Right kidney (tissue), 1 donor: ENCODE results near the gene GNAO1.

ENCODE experiments used
- DNase-seq: peaks from one replicate; pipeline ENCODE4 v3.0.0-alpha.2; 2016

Gene GNAO1

DNA sequence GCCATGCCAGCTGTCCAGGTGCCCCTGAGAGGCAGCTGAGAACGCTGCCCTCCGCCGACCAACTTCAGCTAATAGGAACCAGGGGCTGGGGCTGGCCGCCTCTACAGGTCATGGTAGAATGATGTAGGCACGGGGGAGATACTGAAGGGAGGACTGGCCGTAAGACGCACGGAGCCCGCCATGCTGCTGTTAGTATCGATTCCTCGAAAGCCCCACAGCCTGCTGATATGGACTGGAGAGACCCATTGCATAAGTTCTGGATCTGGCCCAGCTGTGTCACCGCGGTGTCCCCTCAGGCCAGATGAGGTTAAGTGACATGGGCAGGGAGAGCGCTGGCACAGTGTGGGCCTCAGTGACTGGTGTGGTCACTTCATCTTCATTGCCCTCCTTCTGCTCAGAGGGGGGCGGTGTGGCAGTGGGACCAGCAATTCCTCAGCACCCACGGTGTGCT is 158.4 kb downstream of the GNAO1 start:
- no peak for DNase-seq

DNA sequence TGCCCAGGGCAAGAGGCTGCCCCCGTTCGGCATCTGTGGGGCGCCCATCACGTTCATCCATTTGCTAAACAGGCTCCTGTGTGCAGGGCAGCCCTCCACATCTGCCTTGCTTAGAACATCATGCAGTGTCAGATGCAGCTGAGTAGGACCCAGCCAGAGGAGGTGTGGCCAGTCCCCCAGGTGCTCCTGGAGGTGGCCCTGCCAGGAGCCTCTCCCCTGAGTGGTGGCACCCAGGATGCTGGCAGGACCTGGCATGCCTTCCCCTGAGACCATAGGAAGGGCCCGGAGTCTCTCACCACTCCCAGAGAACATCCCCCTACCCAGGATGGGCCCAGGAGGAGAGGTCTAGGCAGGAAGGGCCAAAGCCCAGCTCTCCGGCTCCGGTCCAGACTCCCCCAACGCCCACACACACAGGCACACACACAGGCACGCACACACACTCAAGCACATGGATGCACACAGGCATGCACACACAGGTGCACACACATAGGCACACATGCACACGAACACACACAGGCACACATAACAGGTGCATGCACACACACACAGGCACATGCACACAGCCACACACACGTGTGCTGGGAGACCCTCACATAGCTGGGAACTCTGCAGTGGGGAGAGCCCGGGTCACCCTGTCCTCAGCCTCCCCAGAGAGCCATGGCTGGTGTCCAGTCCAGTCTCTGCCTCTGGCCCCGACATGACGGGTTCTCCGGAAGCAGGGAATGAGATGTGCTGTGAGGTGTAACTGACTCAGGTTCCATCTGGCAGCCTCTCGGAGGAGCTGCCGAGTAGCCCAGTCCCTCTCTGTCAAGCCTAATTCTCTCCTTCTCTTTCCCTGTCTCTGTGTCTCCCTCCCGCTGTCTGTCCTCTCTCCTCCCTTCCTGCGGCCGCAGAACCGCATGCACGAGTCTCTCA is 159.5 kb downstream of the GNAO1 start:
- DNase-seq, result no peak

DNA sequence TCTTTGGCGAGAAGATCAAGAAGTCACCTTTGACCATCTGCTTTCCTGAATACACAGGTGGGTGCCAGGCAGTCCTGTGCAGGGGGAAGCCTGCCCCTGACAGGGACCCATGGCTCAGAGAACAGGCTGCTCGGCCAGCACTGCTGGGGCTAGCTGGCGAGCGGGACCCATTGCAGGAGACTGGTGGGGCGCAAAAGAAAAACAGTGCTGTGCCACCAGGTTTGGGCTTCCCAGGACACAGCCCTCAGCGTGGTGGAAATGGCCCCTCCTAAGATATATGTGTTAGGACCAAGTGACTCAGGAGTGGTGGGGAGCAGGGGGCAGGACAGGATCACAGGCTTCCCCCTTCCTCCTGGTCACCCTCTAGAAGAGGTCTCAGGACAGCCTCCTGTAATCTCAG is 160.2 kb downstream of the GNAO1 start:
- DNase-seq, result no peak

DNA sequence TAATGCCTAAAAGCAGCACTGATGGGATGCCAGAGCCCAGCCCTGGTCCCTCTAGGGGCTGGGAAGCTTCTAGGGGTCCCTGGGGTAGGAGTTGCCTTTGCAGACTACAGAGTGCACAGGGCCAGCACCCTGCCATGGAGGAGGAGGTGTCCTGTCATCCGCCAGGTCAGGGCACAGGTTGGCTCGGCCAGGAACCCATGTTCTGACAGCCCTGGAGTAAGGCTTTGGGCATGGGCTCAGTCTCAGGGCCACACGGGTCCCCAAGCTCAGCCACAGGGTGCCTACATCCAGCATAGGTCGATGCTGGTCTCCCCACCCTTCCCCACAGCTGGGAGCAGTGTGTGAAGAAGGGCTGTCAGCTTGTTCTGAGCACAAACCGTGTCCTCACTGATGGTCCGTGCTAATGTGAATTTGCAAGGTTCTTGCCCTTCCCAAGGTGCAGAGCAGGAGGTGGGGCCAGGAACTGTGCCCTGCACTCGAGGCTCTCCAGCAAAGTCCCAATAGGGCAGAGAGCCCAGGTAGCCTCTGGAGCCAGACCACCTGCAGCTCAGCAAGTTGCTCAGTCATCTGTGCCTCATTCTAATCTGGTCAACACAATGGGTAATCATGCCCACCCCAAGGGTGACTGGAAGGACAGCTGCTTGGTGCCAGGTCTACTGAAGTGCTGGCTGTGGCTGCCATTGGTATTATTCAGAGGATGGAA is 161.2 kb downstream of the GNAO1 start:
- no peak for DNase-seq

DNA sequence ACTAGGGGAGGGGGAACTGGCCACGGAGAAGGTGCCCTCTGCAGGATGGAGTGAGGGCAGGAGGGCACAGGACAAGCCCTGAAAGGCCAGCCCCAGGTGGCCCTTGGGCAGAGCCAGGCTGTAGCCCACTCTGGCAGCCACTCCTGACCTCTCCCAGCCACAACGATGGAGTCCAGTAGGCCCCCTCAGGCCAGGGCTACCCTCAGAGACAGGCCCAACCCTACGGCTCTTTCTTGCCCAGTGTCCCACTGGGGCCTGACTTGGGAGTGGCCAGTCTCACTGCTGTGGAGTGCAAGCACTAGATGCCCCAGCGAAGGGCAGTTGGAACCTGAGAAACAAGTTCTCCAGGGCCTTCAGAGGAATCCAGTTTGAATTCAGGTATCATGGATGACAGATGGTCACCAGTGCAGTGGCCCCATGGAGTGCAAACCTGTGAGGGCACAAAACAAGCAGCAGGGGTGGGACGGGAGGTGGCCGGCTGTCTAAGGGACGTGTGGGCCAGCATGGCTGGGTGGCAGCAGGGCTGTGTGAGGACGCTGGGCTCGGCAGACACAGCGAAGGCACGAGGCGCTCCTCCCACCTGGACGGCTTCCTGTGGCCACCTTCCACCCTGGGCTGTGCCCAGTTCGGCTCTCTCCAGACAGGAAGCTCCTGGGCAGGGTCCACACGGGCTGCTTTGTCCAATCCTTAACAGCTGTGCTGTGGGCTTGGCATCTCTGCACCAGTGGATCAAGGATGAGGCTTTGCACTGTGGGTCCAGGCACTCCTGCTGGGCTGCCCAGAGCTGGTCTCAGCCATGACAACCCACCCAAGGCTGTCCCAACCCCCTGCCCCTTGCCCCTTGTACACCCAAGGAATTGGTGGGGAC is 162.0 kb downstream of the GNAO1 start:
- DNase-seq, result no peak

DNA sequence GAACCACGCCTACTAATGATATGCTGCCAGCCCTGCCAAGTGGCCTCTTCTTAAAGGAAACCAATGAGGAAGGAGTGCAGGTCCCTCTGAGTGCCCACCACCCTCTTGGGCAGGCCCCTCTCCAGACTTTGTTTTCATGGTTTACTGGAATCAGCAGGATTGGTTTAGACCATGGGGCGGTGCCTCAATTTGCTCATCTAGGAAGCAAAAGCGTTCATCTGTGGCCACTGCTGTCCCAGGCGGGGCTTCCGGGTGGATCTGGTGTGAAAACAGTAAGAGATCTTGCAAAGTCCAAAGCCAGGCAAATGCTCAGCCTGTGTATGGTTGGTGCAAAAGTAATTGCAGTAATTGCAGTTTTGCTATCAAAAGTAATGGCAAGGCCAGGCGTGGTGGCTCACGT is 162.7 kb downstream of the GNAO1 start:
- DNase-seq, result no peak

DNA sequence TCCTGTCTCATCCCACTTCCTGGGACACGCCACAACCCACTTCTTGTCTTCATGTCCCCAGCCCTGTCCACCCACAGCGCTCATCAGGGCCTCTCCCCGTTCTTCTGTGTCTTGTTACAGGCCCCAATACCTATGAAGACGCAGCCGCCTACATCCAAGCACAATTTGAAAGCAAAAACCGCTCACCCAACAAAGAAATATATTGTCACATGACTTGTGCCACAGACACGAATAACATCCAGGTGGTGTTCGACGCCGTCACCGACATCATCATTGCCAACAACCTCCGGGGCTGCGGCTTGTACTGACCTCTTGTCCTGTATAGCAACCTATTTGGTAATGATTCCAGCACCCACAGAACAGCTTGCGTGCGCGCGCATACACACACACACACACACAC is 163.5 kb downstream of the GNAO1 start:
- no peak for DNase-seq

DNA sequence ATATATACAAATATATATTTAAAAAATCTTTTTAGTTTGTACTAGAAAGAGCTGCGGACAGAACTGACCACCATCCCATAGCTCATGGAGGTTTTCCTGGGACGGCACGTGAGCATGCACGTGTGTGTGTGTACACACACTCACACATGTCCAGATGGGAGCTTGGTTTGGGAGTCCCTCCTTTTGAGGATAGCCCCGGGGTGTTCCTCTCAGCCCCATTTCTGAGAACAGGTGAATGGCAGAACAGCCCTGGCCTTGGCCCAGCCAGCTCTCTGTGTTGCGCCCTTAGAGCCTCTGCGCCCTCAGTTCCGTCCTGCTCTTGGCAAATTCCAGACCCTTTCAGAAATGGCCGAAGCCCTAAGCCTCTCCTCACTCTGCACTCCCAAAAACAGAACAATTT is 163.9 kb downstream of the GNAO1 start:
- DNase-seq, result no peak

DNA sequence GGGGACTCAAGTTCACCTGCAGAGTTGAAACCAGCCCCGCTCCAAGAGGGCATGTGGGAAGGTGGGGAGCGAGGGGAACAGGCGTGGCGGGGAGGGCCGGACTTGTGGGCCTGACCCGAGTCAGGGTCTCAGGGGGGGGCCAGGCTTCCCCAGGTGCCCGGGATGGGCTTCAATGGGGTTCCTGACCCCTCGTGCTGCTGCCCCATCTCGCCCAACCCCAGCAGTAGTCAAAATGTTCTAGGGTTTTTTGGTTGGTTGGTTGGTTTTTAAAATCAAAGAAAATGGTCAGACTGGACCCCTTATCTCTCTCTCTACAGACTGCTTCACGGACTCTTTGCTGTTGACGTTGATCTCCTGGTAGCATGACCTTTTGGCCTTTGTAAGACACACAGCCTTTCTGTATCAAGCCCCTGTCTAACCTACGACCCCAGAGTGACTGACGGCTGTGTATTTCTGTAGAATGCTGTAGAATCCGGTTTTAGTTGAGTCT is 164.5 kb downstream of the GNAO1 start:
- no peak for DNase-seq

DNA sequence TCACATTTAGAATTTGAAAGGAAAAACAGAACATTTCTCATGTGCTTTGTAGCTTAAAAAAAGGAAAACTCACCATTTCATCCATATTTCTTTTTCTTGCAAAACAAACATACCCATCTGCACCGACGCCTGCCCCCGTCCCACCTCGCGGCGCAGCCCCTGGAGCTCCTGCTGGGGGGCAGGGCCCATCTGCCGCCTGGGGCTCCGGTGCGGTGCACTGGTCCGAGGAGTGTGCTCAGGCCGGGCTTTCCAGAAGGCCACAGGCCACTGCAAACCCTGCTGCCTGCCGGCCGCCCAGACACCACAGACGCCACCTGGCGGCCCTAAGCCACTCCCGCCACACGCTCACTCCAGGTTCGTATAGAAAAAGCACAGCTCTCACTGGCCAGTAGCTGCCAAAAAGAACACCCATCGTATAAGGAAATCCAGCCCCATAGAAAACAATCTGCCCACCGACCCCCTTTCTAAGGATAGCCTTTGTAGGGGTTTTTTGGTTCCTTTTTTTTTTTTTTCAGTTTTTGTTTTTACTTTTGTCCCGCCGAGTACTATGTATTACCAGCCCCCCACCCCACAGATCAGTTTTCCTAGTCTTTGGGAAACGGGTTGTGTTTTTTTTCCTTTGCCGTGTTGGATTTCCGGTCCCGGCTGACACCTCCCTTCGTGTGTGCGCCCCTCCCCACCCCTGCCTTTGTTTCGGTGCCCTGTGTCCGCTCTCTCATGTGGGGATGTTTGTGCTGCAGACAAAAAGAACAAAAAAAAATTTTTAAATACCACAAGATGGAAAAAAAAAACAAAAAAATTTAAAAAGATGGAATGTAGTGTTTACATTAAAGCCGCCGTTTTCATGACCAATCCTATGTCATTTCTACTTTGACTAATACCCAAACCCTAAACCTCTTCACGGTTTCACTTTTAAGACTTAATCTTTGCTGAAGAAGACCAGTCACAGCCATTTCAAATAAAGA is 165.3 kb downstream of the GNAO1 start:
- DNase-seq, result peak; percentile 79

DNA sequence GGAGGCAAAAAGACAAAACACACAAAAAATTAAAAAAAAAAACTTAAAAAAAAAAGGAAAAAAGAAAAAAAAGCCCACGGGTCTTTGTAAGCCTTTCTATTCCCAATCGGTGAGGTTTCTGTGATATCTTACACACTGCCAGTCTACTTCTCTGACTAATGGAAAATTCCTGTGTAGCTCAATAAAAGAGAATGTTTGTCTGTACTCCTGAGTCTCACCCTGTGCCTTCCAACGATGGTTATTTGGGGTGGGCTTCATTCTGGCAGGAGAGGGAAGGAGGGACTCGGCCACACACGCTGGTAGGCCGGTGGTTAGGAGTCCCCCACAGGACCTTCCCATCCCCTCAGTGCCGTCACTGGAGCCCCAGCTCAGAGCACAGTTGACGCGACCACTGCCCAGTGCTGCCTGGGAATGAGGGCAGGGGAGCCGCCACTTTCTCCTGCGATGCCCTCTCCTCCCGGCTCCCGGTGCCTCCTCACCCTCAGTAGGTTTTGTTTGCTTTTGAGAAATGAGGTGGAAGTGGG is 166.0 kb downstream of the GNAO1 start:
- peak; percentile 69 for DNase-seq

DNA sequence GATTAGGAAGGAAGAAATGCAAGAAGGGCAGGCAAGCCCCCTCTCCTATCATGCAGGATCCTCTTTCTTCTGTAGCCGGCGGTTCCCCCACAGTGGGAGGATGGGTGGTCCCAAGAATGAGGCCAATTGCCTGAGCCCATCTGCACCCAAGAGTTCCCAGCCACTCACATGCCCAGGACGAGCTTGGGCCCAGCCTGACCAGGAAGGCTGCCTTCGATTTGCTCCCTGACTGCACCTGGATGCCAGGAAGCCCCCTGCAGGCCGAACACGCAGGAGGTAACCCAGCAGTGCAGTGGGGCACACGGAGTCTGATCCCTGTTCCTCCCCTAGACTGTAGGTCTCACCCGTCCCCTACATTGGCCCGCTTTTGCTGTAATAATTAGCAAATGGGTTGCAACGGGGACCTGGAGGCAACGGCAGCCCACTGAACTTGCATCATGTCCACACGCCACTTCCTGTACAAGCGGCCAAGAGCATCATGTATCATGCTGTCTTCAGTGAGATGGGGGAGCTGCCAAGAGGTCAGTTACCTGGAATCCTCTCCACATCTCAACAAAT is 166.6 kb downstream of the GNAO1 start:
- no peak for DNase-seq

DNA sequence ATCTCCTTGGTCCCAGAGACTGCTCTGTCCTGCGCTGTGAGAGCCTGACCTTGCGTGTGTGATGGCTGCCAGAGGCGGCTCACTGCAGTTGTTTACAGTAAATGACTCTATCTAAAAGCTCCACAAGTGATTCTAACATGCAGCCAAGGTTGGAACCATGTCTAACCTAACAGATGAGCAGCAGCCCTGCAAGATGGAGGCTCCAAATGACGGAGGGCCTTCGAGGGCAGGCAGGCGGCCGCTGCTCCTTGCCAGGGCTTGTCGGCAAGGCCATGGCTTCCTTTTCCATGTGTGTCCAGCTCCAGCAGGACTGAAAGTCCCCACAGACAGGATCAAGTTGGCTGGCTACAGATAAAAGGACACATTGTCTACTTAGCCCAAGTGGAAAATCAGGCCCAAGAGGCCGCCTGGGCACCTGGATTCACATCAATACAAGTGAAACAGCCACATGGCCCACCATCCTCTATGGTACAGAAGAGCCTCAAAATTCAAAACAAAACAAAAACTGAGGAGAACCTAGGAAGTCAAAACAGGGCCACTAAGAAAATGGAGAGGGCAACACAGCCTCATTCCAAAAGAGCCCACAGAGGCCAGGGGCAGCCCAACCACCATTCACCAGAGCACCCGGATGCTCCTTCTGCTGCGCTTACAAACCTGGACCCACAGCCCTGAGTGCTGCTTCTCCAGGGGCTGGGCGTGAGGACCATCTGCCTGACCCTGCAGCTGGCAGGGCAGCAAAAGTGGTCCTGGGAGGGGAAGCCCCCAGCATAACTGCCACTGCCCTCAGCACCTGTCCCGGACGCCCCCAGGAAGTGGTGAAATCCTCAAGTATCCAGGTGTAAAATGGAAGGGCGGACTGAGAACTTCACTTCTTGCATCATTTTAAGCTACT is 169.1 kb downstream of the GNAO1 start:
- no peak for DNase-seq

DNA sequence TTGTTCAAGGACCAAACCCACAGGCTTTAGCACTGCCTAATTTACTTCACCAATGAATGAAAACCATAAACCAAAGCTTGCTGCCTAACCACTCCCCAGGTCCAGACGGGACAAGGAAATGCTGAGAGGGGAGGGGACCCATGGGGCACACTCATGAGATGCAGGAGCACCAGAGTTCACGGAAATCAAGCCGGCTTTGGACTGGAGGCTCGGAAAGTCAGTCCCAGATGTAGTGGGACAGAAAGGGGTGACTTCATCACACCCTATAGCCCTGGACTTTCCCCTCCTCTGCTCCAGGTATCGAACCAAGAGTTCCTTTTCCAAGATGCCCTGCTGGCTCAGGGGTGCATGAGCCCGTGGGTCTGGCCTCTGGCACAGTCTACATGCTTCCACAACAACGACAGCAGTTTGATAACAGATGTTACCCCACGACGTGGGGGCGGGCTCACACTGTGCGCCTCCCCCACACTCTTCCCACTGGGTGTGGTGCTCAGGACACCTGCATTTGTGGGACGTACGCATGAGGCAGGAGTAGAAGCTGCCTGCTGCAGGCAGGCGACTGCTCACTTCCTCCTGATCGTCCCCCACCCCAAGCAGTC is 170.9 kb downstream of the GNAO1 start:
- peak; percentile 1 for DNase-seq

DNA sequence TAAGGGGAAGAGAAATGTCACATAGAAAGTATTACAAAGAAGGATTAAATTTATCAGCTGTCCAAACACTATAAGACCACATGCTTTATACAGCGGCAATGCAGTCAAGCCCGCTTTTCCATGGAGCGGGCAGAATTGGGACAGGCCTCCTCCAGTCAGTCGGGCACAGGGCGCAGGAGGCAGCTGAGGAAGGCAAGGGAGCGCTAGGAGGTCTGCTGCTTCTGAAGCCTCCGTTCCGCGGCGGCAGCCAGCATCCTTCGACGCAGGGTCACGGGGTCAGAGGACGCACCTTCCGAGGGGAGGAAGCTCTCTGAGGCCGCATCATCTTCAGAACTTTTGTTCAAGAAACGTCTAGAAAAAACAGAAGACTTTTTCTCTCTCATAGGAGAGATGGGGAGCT is 171.4 kb downstream of the GNAO1 start:
- DNase-seq, result no peak

DNA sequence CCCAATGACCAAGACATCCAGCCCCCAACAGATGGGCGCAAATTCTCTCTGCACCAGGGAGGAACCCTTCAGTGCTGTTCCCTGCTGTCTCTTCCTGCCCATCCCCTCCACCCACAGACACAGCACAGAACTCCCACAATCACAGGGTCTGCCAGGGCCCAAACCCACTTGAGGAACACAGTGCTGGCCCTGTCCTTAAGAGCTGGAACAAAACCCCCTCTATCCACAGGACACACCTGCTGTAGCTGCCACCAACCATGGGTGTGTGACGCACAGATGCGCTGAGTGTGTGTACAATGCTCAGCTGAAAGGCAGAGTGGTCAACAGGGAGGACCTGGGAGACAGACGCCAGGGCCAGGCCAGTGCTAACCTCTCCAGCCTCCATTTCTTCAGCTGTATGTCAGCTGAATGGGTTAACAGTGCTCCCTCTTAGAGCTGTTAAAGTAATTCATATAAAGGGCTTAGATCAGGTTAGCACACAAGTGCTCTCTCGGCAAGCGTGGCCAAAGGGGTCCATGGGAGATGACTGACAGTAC is 172.0 kb downstream of the GNAO1 start:
- no peak for DNase-seq

DNA sequence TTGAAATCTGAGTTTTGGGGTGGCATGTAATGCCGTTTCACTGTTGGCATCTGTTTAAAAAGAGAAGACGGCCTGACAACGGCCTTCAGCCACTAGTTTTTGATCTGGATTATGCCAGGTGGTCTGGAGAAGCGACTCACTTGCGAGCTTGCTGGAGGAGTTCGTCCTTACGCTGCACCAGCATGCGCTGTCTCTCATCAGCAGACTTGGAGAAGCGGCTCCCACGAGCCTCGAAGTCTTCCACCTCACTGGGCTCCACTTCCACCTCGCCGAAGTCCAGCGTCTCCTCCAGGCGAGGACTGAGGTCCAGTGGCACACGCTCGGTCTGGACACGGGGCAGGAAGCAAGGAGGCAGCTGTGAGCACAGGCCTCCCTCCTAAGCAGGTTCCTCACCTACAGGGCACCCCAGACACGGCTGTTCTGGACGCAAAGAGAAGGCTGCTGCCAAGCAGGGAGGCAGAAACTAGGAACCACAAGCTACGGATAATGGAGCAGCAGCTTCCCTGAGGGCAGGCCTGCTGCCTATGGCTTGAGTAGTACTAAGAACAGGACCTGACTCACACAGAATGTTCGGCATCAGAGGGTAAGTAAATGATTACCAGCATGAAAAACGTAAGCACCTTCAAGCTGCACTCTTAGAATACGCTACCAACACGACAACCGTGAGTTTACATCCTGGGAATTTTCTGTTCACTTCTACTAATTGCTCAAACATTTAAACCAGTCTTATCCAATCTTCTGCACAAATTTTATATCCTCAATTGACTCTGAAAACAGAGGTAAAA is 172.7 kb downstream of the GNAO1 start:
- no peak for DNase-seq

DNA sequence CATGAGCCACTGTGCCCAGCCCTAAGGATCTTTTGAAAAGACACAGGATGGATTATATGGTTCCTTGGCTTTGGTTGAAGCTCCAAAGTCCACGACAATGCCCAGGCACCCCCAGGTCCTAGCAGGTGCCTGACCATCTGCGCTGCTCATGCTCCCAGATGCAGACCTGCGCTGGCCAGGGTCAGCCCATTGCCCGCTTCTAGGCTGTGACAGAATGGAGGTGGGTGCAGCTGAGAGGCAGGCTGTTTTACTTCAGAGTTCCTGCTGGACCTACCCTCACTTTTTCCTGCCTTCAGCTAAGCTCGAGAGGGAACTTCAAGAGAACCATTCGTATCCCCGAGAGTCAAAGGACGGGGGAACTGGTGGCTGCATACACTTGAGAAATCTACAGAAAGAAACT is 173.6 kb downstream of the GNAO1 start:
- no peak for DNase-seq
